Activated CD8-positive, alpha-beta memory T cell treated with anti-CD3 and anti-CD28 coated beads, Interleukin-2, amount 50 U/mL, for 1 hour (primary cell): ENCODE data around the gene FAM210A.
"Not testable (repeated sequence)": the region's sequence is repeated elsewhere in the genome, so short reads cannot be mapped to it uniquely, and the experiment has no call there.

Source experiments
- DNase-seq: peaks from one replicate; pipeline ENCODE4 v3.0.0-alpha.2; 2020; ENCODE audit errors: extremely low read depth

Gene FAM210A

DNA sequence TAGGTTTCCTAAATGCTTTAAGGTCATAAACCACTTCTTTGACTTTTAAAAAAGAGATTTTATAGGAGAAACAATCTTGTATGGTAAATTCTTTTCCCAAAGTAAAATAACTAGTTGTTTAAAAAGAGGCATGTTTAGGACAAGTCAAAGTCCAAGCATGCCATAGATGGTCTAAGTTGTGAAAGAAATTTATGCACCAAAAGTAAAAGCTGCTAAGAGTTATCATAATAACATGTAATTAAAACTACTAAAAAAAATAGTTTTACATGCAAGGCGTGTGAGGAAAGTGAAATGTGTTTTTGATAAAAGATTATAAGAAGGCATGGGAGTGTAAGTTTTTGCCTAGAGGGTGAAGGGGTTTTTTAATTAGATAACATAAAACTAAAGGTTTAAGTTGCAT lies 22.5 kb downstream of the FAM210A start:
- no peak for DNase-seq

DNA sequence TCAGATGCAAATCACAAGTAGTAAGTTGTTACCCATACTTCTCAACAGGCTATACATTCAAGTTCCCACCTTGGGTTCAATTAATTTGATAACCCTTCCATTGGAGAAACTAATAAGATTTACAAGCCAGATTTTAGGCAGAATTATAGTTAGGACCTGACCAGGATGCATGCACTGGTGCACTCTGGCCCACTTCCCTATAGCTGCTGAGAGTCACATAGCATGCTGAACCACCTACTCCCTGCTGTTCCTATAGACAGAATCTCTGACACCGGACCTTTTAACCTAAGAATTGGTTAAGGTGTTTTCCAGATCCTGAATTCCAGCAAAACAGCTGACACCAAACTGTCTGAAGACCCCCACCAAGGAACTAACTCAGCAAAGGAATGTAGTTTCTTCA lies 26.2 kb downstream of the FAM210A start:
- DNase-seq = no peak

DNA sequence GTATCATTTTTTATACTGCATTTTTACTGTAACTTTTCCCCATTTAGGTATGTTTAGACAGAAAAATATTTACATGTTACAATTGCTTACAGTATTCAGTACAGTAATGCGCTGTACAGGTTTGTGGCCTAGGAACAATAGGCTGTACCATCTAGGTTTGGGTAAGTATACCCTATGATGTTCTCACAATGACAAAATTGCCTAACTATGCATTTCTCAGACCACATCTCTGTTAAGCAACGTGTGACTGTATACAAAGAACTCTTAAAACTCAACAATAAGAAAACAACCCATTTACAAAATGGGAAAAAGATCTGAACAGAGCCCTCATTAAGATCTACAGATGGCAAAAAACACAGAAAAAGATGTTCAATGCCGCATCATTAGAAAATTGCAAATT lies 29.4 kb downstream of the FAM210A start:
- no peak for DNase-seq

GRCh38 chr18:13695337-13695736 lies 31.0 kb downstream of the FAM210A start:
- not testable (repeated sequence) for DNase-seq

GRCh38 chr18:13690060-13690459 lies 36.3 kb downstream of the FAM210A start:
- DNase-seq = not testable (repeated sequence)

- DNase-seq = no peak
These were observed 37.9 kb downstream of the FAM210A start for GRCh38 chr18:13688191-13689136.

- no peak for DNase-seq
These were observed 41.8 kb downstream of the FAM210A start for GRCh38 chr18:13684546-13684945.

DNA sequence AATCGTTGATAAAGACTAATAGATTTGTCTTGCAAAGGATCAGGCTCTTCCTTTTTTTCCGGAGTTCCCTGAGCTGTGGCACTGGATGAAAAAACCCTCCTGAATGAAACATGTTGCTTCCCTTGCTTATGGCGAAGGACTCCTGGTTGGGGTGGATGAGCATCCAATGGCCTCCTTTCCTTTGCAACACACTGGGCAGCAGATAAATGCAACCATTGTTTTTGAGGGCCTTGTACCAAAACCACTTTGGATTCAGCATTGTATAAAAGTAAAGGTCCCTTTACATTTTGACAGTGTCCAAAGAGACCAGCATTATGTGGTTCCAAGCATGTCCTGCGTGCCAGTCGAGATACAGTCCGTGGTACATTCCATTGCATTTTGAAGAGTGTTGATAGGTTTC lies 44.7 kb downstream of the FAM210A start:
- DNase-seq = no peak

- no peak for DNase-seq
These were observed 45.7 kb downstream of the FAM210A start for GRCh38 chr18:13680612-13681011.

DNA sequence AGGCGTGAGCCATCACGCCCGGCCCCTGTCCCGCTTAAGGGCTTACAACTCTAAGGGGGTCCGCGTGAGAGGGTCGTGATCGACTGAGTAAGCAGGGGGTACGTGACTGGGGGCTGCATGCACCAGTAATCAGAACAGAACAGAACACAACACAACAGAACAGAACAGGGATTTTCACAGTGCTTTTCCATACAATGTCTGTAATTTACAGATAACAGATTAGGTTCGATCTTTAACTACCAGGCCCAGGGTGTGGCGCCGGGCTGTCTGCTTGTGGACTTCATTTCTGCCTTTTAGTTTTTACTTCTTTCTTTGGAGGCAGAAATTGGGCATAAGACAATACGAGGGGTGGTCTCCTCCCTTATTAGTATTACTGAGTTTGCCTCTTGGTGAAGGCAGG lies 49.0 kb downstream of the FAM210A start:
- not testable (repeated sequence) for DNase-seq

GRCh38 chr18:13676471-13676870 lies 49.9 kb downstream of the FAM210A start:
- no peak for DNase-seq

- no peak for DNase-seq
These were observed 53.7 kb downstream of the FAM210A start for GRCh38 chr18:13672657-13673056.

- no peak for DNase-seq
These were observed 64.5 kb downstream of the FAM210A start for GRCh38 chr18:13661779-13662256.

DNA sequence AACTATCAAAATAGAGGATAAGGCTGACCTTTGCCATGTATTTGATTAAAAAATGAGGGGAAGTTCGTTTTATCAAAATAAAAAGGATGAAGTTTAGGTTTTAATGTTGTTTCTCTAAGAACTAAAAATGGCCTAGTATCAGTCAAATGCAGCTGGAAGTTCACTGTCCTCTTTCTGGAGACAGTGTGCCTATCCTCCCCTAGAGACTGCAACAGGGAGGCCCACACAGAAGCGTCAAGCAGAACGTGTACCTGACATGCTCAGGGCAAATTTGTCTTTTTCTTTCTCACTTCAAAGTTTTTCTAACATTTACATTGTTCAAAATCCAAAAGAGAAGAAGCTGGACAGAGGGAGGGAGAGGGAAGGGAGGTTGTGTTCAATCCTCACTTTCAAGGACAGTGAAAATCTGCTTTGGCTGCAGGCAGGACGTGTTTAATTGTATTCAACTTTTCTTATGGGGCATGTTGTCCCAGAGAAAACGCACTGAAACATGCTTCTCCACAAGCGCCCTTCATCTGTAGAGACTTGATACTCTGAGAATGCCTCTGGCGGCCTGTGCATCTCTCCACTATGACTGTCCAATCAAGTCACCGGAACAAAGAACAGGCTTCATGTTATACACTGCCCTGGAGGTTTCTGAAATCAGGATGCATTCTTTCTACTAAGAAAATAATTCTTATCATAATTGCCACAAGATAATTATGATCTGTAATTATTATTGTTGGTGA lies 65.1 kb downstream of the FAM210A start:
- DNase-seq = no peak

DNA sequence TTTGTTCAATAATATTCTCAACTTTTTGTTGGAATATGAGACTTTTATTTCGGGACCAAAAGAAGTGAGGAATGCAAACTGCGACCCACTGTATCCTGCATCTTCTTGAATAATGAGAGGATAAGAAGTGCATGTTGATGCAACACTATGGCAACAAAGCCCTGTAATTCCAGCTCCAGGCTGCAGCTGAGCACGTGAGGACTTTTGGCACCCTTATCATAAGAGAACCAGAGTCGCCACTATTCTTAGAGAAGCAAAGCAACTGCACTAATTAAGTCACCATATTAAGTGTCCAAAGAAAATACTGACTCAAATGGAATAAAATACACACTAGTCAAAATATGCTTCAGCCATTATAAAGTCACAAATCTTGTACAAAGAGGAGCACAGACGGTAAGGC lies 65.8 kb downstream of the FAM210A start:
- no peak for DNase-seq

DNA sequence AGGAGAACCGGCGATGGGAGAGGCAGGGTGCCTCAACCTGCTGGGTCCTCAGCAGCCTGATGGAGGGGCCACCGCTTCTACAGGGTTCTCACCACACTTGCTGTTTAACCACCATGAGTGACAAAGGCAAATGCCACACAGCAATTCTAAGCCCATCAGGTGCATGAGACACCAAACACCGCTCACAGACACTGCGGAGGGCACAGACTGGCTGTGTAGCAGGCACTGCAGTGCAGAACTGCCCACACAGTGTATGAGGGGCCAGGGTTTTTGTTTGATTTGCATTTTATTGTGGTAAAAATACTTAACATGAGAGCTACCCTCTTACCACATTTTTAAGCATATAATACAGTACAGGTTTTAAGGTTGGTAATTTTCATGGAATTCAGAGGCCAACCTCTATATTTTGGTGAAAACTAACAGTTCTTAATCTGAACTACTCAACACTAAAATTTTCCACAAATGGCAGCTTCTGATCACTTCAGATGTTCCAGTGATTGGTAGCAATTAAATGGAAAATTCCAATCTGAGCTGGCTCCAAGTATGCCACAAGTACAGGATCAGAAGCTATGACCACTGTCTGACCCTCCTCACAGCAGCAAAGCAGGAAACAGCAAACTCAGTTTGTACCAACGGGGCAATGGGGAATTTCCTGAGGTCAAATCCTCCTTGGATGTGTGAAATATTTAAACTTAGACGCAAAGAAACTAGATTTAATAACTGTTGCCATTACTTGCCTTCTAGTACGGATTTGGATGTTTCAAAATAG lies 67.7 kb downstream of the FAM210A start:
- no peak for DNase-seq

DNA sequence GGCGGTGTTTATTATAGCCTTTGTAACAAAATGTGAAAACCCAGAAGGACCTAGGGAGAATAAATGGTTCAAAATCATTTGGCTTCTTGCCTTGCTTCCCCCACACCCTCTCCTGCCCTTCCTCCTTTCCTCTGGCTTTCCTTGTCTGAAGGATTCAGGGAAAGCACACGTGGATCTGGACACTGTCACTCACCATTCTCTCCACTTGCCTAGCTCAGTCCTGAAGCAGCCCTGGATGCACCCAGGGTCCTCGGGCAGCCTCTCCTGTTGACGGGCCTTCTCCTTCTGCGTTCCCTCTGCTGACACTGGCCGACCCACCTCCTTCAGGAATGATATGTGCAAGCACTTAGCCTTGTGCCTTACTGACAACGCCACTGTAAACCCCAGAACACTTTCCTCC lies 68.4 kb downstream of the FAM210A start:
- DNase-seq = no peak

GRCh38 chr18:13653746-13654433 lies 72.5 kb downstream of the FAM210A start:
- no peak for DNase-seq

DNA sequence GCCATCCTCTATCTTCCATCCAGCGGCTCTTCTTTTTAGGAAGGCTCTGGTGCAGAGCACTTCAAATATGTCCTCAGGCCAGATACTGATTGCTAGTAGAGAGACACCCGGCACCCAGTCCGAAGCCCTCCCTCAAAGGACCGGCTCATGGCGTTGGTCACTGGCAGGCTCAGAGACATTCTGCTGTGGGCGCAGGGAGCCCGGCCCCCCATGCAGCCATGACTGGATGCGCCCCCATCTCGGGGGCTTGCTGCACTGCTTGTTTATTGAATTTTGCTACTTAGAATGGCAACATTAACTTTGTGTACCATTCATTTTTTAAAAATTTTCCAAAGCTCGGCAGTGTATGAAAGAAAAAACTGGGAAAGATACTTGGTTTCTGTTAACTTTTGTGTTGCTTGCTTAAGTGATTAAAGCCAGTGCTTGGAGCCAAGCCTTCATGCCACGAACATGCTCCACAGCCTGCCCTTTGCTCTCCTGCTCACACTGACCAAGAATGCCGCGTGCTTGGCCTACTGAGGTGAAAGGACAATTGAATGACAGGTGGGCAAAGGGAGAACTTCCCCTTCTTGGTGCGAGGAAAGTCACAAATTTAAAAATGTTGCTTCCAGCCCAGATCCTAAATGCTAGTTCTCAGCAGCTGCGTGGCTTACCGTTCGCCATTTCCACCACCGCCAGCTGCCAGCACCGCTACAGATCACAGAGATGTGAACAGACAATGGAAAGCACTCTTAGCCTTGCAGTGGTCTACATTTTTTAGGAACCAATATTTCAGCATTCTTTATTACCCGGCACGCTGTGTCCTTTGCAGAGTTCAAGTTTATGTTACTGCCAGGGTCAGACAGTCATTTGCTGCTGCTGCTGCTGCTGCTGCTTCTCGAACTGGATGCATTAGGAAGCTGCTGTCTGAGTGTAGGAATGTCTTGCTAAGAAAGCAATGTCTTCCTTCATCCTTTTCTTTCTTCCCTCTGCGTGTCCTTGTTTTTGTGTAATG lies 76.7 kb downstream of the FAM210A start:
- no peak for DNase-seq

GRCh38 chr18:13647761-13648160 lies 78.6 kb downstream of the FAM210A start:
- DNase-seq = no peak
